WTC11 (cell line): ENCODE measurements around the gene PPP1R1A. TPM values are rescaled to one million over a fixed set of nuclear protein-coding genes. Genes with fewer than 3 reads are reported as not detected.

Experiments
- ATAC-seq: fragments of 200-7000 bp; cut with Tn5 transposase; 2 replicates; pipeline ENCODE4 v1.10.0; 2021; ENCODE audit warnings: mild to moderate bottlenecking, moderate library complexity
- CTCF ChIA-PET: fragments of 300-600 bp; sonication (Branson Sonifier 250); formaldehyde crosslinking; loops from one replicate; lab custom pipeline; 2021; ENCODE audit warnings: antibody characterized with exemption; lab: Charles Lee
- POLR2A ChIA-PET: fragments of 350-600 bp; sonication (Branson Sonifier 250); formaldehyde crosslinking; loops from one replicate; lab custom pipeline; 2021; ENCODE audit warnings: antibody characterized with exemption; lab: Charles Lee
- DNase-seq: peaks from one replicate; pipeline ENCODE4 v3.0.0; 2021; ENCODE audit warnings: low spot score
- H3K27ac Mint-ChIP-seq: 2 replicates; pipeline ENCODE4 v1.8.0; 2021; ENCODE audit warnings: mixed read lengths
- H3K27me3 Mint-ChIP-seq: 2 replicates; pipeline ENCODE4 v1.8.0; 2021; ENCODE audit warnings: low read depth, mild to moderate bottlenecking, moderate library complexity, mixed read lengths
- H3K36me3 Mint-ChIP-seq: 2 replicates; pipeline ENCODE4 v1.8.0; 2021; ENCODE audit warnings: mixed read lengths
- H3K4me1 Mint-ChIP-seq: 2 replicates; pipeline ENCODE4 v1.8.0; 2022; ENCODE audit warnings: mixed read lengths
- H3K4me3 Mint-ChIP-seq: 2 replicates; pipeline ENCODE4 v1.8.0; 2021; ENCODE audit warnings: mild to moderate bottlenecking, moderate library complexity, mixed read lengths
- H3K9me3 Mint-ChIP-seq: 2 replicates; pipeline ENCODE4 v1.8.0; 2021; ENCODE audit warnings: mixed read lengths
- HMGA2 ChIP-seq: fragments of 250-450 bp; sonication (Bioruptor Pico); IDR thresholded peaks from 2 replicates; pipeline ENCODE4 v1.4.0; 2021; ENCODE audit warnings: mild to moderate bottlenecking, moderate library complexity
- HMGXB4 ChIP-seq: sonication (generic); formaldehyde crosslinking; IDR thresholded peaks from 2 replicates; pipeline ENCODE4 v1.8.1; 2023; ENCODE audit warnings: mild to moderate bottlenecking, moderate library complexity, missing genetic modification reagents
- MAX ChIP-seq: sonication (generic); formaldehyde crosslinking; IDR thresholded peaks from 2 replicates; pipeline ENCODE4 v1.8.0; 2022; ENCODE audit warnings: mild to moderate bottlenecking, missing genetic modification reagents
- NFE2L1 ChIP-seq: sonication (generic); formaldehyde crosslinking; IDR thresholded peaks from 2 replicates; pipeline ENCODE4 v1.8.1; 2023; ENCODE audit warnings: missing genetic modification reagents
- RELA ChIP-seq: sonication (generic); formaldehyde crosslinking; IDR thresholded peaks from 2 replicates; pipeline ENCODE4 v1.8.1; 2022; ENCODE audit warnings: missing genetic modification reagents, mild to moderate bottlenecking, borderline replicate concordance
- SMAD4 ChIP-seq: sonication (generic); formaldehyde crosslinking; IDR thresholded peaks from 2 replicates; pipeline ENCODE4 v1.8.0; 2022; ENCODE audit warnings: mild to moderate bottlenecking, missing genetic modification reagents
- ZBTB43 ChIP-seq: sonication (generic); formaldehyde crosslinking; IDR thresholded peaks from 2 replicates; pipeline ENCODE4 v1.8.1; 2023; ENCODE audit warnings: mild to moderate bottlenecking, missing genetic modification reagents
- ZNF317 ChIP-seq: sonication (generic); formaldehyde crosslinking; IDR thresholded peaks from 2 replicates; pipeline ENCODE4 v1.8.1; 2023; ENCODE audit warnings: low read depth, mild to moderate bottlenecking, moderate library complexity, missing genetic modification reagents, borderline replicate concordance
- ZNF396 ChIP-seq: fragments of 250-450 bp; sonication (Bioruptor Pico); IDR thresholded peaks from 2 replicates; pipeline ENCODE4 v1.8.0; 2021; ENCODE audit warnings: mild to moderate bottlenecking, moderate library complexity, borderline replicate concordance
- ZNF423 ChIP-seq: fragments of 250-450 bp; sonication (Bioruptor Pico); IDR thresholded peaks from 2 replicates; pipeline ENCODE4 v2.1.2; 2022; ENCODE audit warnings: mild to moderate bottlenecking, moderate library complexity
- ZNF671 ChIP-seq: fragments of 250-450 bp; sonication (Bioruptor Pico); IDR thresholded peaks from 2 replicates; pipeline ENCODE4 v1.8.0; 2021; ENCODE audit warnings: mild to moderate bottlenecking
- total RNA-seq: library from RNA; stranded (reverse); gene quantifications from 3 replicates; pipeline ENCODE4 v1.2.3, GENCODE V29; 2021
- TF ChIP-seq, protein P1 (sequence below): sonication (generic); formaldehyde crosslinking; IDR thresholded peaks from 2 replicates; pipeline ENCODE4 v1.8.0; 2022; ENCODE audit warnings: mild to moderate bottlenecking, missing genetic modification reagents

Gene PPP1R1A
- total RNA-seq, 1 experiment from 2014 or later: 13.1 TPM

GRCh38 chr12:54555670-54556257, 32.7 kb downstream of the PPP1R1A start:
- H3K9me3 Mint-ChIP-seq: no peaks in the 10 kb centered on the region
- ChIA-PET CTCF (interaction anchor here (0.8 to 1.8 kb wide), 5 partner anchors 11 to 103 kb away, joined by 3 to 7 read pairs (median 3); no protein-coding TSS in a partner anchor), POLR2A (interaction anchor here (1.2 kb wide), 1 partner anchor 8 kb away, joined by 3 read pairs; no protein-coding TSS in a partner anchor)
- H3K36me3 Mint-ChIP-seq: no peaks in the 10 kb centered on the region
- H3K4me3 Mint-ChIP-seq: no peak overlapping the region
- peaks cover 17% of the 10 kb centered on the region for H3K27me3 Mint-ChIP-seq
- no peak for ATAC-seq
- peaks cover 6% of the 10 kb centered on the region for H3K4me1 Mint-ChIP-seq
- TF ChIP-seq ZNF423 (CRISPR knock-in tag) (no peak), RELA (CRISPR knock-in tag) (no peak), HMGA2 (CRISPR knock-in tag) (no peak), NFE2L1 (no peak), ZNF396 (CRISPR knock-in tag) (no peak)
- H3K27ac Mint-ChIP-seq: no peak overlapping the region
- no peak for DNase-seq

GRCh38 chr12:54549774-54550451, 38.5 kb downstream of the PPP1R1A start:
- TF ChIP-seq SMAD4 (CRISPR knock-in tag) (no peak), RELA (CRISPR knock-in tag) (peak; percentile 54; the same call in 1 of the 2 replicates), ZNF671 (CRISPR knock-in tag) (no peak), ZBTB43 (CRISPR knock-in tag) (0 out of 2 replicates have a peak, but pooled peaks have one; percentile 7), MAX (CRISPR knock-in tag) (peak; percentile 65; the same call in 1 of the 2 replicates)
- TF ChIP-seq, protein P1, sequence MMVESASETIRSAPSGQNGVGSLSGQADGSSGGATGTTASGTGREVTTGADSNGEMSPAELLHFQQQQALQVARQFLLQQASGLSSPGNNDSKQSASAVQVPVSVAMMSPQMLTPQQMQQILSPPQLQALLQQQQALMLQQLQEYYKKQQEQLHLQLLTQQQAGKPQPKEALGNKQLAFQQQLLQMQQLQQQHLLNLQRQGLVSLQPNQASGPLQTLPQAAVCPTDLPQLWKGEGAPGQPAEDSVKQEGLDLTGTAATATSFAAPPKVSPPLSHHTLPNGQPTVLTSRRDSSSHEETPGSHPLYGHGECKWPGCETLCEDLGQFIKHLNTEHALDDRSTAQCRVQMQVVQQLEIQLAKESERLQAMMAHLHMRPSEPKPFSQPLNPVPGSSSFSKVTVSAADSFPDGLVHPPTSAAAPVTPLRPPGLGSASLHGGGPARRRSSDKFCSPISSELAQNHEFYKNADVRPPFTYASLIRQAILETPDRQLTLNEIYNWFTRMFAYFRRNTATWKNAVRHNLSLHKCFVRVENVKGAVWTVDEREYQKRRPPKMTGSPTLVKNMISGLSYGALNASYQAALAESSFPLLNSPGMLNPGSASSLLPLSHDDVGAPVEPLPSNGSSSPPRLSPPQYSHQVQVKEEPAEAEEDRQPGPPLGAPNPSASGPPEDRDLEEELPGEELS (CRISPR knock-in tag): peak; percentile 61; the same call in 1 of the 2 replicates
- DNase-seq: peak; percentile 42
- Mint-ChIP-seq H3K36me3 (no peaks in the 10 kb centered on the region), H3K4me3 (peak overlapping the region; percentile 74), H3K9me3 (no peaks in the 10 kb centered on the region), H3K27me3 (no peaks in the 10 kb centered on the region; the same call in 1 of the 2 replicates), H3K27ac (no peak overlapping the region), H3K4me1 (peaks cover 27% of the 10 kb centered on the region)
- ChIA-PET POLR2A (interaction anchor here (1.0 kb wide), 1 partner anchor 16 kb away, joined by 3 read pairs; no protein-coding TSS in a partner anchor), CTCF (interaction anchor here (0.7 to 3.5 kb wide), 18 partner anchors 8 to 150 kb away, joined by 3 to 35 read pairs (median 7); no protein-coding TSS in a partner anchor)
- peak; percentile 69 for ATAC-seq

DNA sequence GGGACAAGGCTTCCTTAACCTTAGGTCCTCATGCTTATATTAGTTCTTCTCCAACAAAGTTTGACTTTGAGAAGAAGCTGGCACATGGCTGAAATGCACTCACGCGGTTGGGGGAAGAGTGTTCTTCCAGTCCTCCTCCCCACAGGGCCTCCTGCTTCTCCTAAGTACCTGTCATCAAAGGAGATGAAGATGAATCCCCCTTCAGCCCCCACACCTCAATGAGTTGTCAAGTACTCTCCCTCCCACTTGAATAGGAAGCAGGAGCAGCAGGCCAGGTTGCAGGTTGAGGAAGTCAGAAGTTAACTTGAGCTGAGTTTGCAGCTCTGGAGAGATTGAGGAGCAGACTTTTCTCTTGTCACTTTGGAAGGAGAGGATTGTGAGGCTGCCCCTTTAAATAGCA, 41.9 kb downstream of the PPP1R1A start:
- H3K27me3 Mint-ChIP-seq: peaks cover 28% of the 10 kb centered on the region
- H3K9me3 Mint-ChIP-seq: no peaks in the 10 kb centered on the region
- CTCF ChIA-PET: interaction anchor here (1.1 to 2.7 kb wide), 8 partner anchors 13 to 167 kb away, joined by 3 to 13 read pairs (median 7); no protein-coding TSS in a partner anchor
- peaks cover 37% of the 10 kb centered on the region for H3K4me1 Mint-ChIP-seq
- no peak for DNase-seq
- no peak for TF ChIP-seq ZNF317 (CRISPR knock-in tag)
- TF ChIP-seq HMGXB4 (CRISPR knock-in tag): no peak
- TF ChIP-seq, protein P1 (CRISPR knock-in tag): no peak
- no peak overlapping the region for H3K27ac Mint-ChIP-seq
- no peak overlapping the region for H3K4me3 Mint-ChIP-seq
- no peak for ATAC-seq
- H3K36me3 Mint-ChIP-seq: no peaks in the 10 kb centered on the region
- POLR2A ChIA-PET: interaction anchor here (0.8 to 1.0 kb wide), 2 partner anchors 14 to 117 kb away, joined by 3 read pairs; no protein-coding TSS in a partner anchor
